Measurements from ENCODE around the gene COL6A1.

DNA sequence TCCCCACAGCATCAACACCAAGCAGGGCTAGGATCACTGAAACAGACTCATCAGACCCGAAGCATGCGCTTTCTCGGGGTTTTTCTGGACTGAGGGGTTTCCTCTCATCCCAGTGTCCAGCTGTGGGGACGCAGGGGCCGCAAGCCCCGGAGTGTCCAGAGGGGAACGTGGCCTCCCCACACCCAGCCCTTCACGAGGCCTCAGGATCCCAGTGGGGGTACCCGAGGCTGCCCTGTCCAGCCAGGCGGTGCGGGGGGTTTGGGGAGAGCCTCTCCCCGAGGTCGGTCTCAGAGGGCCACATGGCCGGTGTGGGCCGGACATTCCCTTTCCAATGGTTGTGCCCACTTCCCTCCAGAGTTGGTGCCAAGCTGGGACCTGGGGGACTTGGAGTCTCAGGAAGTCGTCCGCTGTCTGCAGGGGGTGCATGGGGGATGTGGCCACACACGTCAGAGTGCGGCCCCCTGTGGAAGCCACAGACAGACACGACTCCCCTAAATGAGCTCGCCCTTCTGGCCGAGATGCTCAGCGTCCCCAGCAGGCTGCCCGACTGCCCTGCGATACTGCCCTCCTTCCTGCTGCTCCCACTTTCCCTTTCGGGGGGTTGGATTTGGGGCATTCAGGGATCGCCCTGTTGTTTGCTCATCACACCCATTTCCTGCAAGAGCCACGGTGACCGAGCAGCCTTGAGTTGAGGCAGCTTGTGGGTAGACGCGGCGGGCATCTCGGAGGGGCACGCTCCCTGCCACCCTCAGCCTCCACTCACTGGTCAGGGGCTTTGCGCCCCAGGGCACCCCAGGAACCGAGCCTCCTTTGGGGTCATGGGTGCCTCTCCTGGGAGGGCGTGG, 4.1 kb downstream of the COL6A1 start:
- TF ChIP-seq, protein P1, sequence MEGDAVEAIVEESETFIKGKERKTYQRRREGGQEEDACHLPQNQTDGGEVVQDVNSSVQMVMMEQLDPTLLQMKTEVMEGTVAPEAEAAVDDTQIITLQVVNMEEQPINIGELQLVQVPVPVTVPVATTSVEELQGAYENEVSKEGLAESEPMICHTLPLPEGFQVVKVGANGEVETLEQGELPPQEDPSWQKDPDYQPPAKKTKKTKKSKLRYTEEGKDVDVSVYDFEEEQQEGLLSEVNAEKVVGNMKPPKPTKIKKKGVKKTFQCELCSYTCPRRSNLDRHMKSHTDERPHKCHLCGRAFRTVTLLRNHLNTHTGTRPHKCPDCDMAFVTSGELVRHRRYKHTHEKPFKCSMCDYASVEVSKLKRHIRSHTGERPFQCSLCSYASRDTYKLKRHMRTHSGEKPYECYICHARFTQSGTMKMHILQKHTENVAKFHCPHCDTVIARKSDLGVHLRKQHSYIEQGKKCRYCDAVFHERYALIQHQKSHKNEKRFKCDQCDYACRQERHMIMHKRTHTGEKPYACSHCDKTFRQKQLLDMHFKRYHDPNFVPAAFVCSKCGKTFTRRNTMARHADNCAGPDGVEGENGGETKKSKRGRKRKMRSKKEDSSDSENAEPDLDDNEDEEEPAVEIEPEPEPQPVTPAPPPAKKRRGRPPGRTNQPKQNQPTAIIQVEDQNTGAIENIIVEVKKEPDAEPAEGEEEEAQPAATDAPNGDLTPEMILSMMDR (IDR thresholded peaks at IDR 0.05) = no peak
- TF ChIP-seq POLR2A (IDR thresholded peaks at IDR 0.05) = no peak
